Astrocyte (in vitro differentiated cells and primary cell): ENCODE results near the gene FGD2. TPM values are rescaled to one million over a fixed set of nuclear protein-coding genes. Genes with fewer than 3 reads are reported as not detected.
A peak's percentile ranks its signal among the peaks of the same experiment; 100 is the strongest.

Experiments
- DNase-seq: peaks from one replicate; pipeline ENCODE4 v3.0.0-alpha.2; 2010; ENCODE audit warnings: low read depth
- FAIRE-seq: peaks from 2 replicates; lab custom pipeline; 2011; peaks lifted over from hg19 to GRCh38; lab: Jason Lieb, UNC
- H2AFZ ChIP-seq: 2 replicates; pipeline ENCODE4 v1.6.0; 2012; ENCODE audit warnings: low read depth, low read length, inconsistent platforms
- H3K27ac ChIP-seq: 2 replicates; pipeline ENCODE4 v1.5.1; 2011; ENCODE audit warnings: low read depth, low read length, inconsistent platforms
- H3K27me3 ChIP-seq: 2 replicates; pipeline ENCODE4 v1.6.0; 2011; ENCODE audit warnings: low read length, inconsistent platforms; ENCODE audit not compliant: insufficient read depth
- H3K36me3 ChIP-seq: 2 replicates; pipeline ENCODE4 v1.5.1; 2011; ENCODE audit warnings: low read length, inconsistent platforms; ENCODE audit not compliant: insufficient read depth
- H3K4me1 ChIP-seq: 2 replicates; pipeline ENCODE4 v1.5.1; 2011; ENCODE audit warnings: low read length, inconsistent platforms; ENCODE audit not compliant: insufficient read depth
- H3K4me2 ChIP-seq: 2 replicates; pipeline ENCODE4 v1.6.0; 2012; ENCODE audit warnings: low read length, inconsistent platforms
- H3K4me3 ChIP-seq: 2 replicates; pipeline ENCODE4 v1.5.1; 2011; ENCODE audit warnings: low read depth, mild to moderate bottlenecking, low read length, inconsistent platforms; ENCODE audit not compliant: insufficient read depth
- H3K79me2 ChIP-seq: 2 replicates; pipeline ENCODE4 v1.6.0; 2012; ENCODE audit warnings: mild to moderate bottlenecking, low read length, inconsistent platforms; ENCODE audit not compliant: insufficient read depth
- H3K9ac ChIP-seq: 2 replicates; pipeline ENCODE4 v1.6.0; 2012; ENCODE audit warnings: mild to moderate bottlenecking, low read length, inconsistent platforms
- H3K9me3 ChIP-seq: 2 replicates; pipeline ENCODE4 v1.5.1; 2012; ENCODE audit warnings: low read depth, mild to moderate bottlenecking, low read length, inconsistent platforms; ENCODE audit not compliant: insufficient read depth
- H4K20me1 ChIP-seq: 2 replicates; pipeline ENCODE4 v1.6.0; 2012; ENCODE audit warnings: low read length, inconsistent platforms; ENCODE audit not compliant: insufficient read depth
- H3K27ac Mint-ChIP-seq: one replicate; pipeline ENCODE4 v1.8.0; 2021; ENCODE audit warnings: mild to moderate bottlenecking, mixed read lengths; ENCODE audit not compliant: unreplicated experiment
- H3K27me3 Mint-ChIP-seq: one replicate; pipeline ENCODE4 v1.8.0; 2021; ENCODE audit warnings: low read depth, mixed read lengths; ENCODE audit not compliant: unreplicated experiment
- H3K36me3 Mint-ChIP-seq: one replicate; pipeline ENCODE4 v1.8.0; 2021; ENCODE audit warnings: low read depth, mixed read lengths; ENCODE audit not compliant: unreplicated experiment
- H3K4me1 Mint-ChIP-seq: one replicate; pipeline ENCODE4 v1.8.0; 2021; ENCODE audit warnings: low read depth, mixed read lengths; ENCODE audit not compliant: unreplicated experiment
- H3K4me3 Mint-ChIP-seq: one replicate; pipeline ENCODE4 v1.8.0; 2021; ENCODE audit warnings: mild to moderate bottlenecking, moderate library complexity, mixed read lengths; ENCODE audit not compliant: unreplicated experiment
- H3K9me3 Mint-ChIP-seq: one replicate; pipeline ENCODE4 v1.8.0; 2021; ENCODE audit warnings: mild to moderate bottlenecking, mixed read lengths; ENCODE audit not compliant: unreplicated experiment
- EZH2 ChIP-seq: IDR thresholded peaks from 2 replicates; pipeline ENCODE4 v1.6.1; 2012; ENCODE audit warnings: mild to moderate bottlenecking, low read length, inconsistent platforms; ENCODE audit not compliant: insufficient read depth
- total RNA-seq: library from RNA; stranded (reverse); gene quantifications from 2 replicates; pipeline ENCODE4 v1.2.1, GENCODE V29; 2021
- TF ChIP-seq, protein P1 (sequence below): IDR thresholded peaks from 2 replicates; pipeline ENCODE4 v1.5.1; 2011; ENCODE audit warnings: low read depth, mild to moderate bottlenecking, inconsistent platforms, low read length, moderate library complexity; ENCODE audit not compliant: insufficient read depth

Gene FGD2
- total RNA-seq, 1 donor from 2014 or later, result not detected

GRCh38 chr6:37017606-37018197 lies 12.2 kb downstream of the FGD2 start:
- Mint-ChIP-seq H3K4me1 (peaks cover 12% of the 10 kb centered on the region), H3K4me3 (peak overlapping the region; percentile 34), H3K36me3 (peaks cover 3% of the 10 kb centered on the region), H3K9me3 (no peaks in the 10 kb centered on the region), H3K27me3 (peaks cover 5% of the 10 kb centered on the region), H3K27ac (no peak overlapping the region)
- H3K27ac ChIP-seq, result no peak overlapping the region
- no peaks in the 10 kb centered on the region for H3K9me3 ChIP-seq
- FAIRE-seq (no peak), DNase-seq (no peak)
- no peak overlapping the region for H3K4me3 ChIP-seq
- H3K27me3 ChIP-seq, result no peaks in the 10 kb centered on the region
- H3K79me2 ChIP-seq, result no peaks in the 10 kb centered on the region
- no peaks in the 10 kb centered on the region for H4K20me1 ChIP-seq
- H2AFZ ChIP-seq, result peak overlapping the region; percentile 55
- H3K4me2 ChIP-seq, result no peak overlapping the region
- H3K36me3 ChIP-seq, result no peaks in the 10 kb centered on the region
- H3K4me1 ChIP-seq, result peaks cover 11% of the 10 kb centered on the region
- no peak overlapping the region for H3K9ac ChIP-seq
- no peak for TF ChIP-seq EZH2
- TF ChIP-seq, protein P1, sequence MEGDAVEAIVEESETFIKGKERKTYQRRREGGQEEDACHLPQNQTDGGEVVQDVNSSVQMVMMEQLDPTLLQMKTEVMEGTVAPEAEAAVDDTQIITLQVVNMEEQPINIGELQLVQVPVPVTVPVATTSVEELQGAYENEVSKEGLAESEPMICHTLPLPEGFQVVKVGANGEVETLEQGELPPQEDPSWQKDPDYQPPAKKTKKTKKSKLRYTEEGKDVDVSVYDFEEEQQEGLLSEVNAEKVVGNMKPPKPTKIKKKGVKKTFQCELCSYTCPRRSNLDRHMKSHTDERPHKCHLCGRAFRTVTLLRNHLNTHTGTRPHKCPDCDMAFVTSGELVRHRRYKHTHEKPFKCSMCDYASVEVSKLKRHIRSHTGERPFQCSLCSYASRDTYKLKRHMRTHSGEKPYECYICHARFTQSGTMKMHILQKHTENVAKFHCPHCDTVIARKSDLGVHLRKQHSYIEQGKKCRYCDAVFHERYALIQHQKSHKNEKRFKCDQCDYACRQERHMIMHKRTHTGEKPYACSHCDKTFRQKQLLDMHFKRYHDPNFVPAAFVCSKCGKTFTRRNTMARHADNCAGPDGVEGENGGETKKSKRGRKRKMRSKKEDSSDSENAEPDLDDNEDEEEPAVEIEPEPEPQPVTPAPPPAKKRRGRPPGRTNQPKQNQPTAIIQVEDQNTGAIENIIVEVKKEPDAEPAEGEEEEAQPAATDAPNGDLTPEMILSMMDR, result no peak

- Mint-ChIP-seq H3K4me3 (peak overlapping the region; percentile 34), H3K36me3 (peaks cover 3% of the 10 kb centered on the region), H3K27me3 (peaks cover 8% of the 10 kb centered on the region), H3K4me1 (peaks cover 12% of the 10 kb centered on the region), H3K9me3 (no peaks in the 10 kb centered on the region), H3K27ac (peak overlapping the region; percentile 47)
- Histone ChIP-seq H3K36me3 (no peaks in the 10 kb centered on the region), H3K27ac (no peak overlapping the region), H2AFZ (peak overlapping the region; percentile 55), H3K27me3 (no peaks in the 10 kb centered on the region), H3K9ac (no peak overlapping the region), H4K20me1 (no peaks in the 10 kb centered on the region), H3K4me1 (peaks cover 11% of the 10 kb centered on the region), H3K4me2 (no peak overlapping the region), H3K4me3 (no peak overlapping the region), H3K79me2 (no peaks in the 10 kb centered on the region), H3K9me3 (no peaks in the 10 kb centered on the region)
- FAIRE-seq (peak; percentile 58), DNase-seq (peak; percentile 64)
- TF ChIP-seq EZH2, result no peak
- TF ChIP-seq, protein P1, result peak; percentile 97
Measured at GRCh38 chr6:37018198-37019064, 13.0 kb downstream of the FGD2 start.
